PFSK-1 (cell line): ENCODE results near the gene MORC3.

Experiments used
- FOXP2 ChIP-seq: optimal IDR thresholded peaks from 2 replicates; pipeline ENCODE3; 2011; ENCODE audit warnings: borderline replicate concordance, control low read depth, inconsistent platforms; ENCODE audit not compliant: insufficient read depth; ENCODE audit errors: extremely low read length, extremely low read depth
- POLR2AphosphoS5 ChIP-seq: IDR thresholded peaks from 2 replicates; pipeline ENCODE4 v1.6.1; 2012; ENCODE audit warnings: low read depth, mild to moderate bottlenecking, control low read depth, low read length, moderate library complexity
- REST ChIP-seq, 2 experiments: IDR thresholded peaks; 2 replicates each; pipeline versions ENCODE4 v1.6.1 to v1.8.0; 2011 to 2012; ENCODE audit warnings: low read depth in 2 of 2, low read length in 2 of 2, control low read depth in 1 of 2, inconsistent platforms in 1 of 2, mild to moderate bottlenecking in 1 of 2, moderate library complexity in 1 of 2; ENCODE audit not compliant: insufficient read depth in 1 of 2
- SIN3A ChIP-seq: IDR thresholded peaks from 2 replicates; pipeline ENCODE4 v1.6.1; 2012; ENCODE audit warnings: mild to moderate bottlenecking, low read length, moderate library complexity, borderline replicate concordance; ENCODE audit not compliant: insufficient read depth
- TAF1 ChIP-seq: IDR thresholded peaks from 2 replicates; pipeline ENCODE4 v1.6.1; 2012; ENCODE audit warnings: low read length, control low read depth, borderline replicate concordance; ENCODE audit not compliant: insufficient read depth

MORC3 gene

DNA sequence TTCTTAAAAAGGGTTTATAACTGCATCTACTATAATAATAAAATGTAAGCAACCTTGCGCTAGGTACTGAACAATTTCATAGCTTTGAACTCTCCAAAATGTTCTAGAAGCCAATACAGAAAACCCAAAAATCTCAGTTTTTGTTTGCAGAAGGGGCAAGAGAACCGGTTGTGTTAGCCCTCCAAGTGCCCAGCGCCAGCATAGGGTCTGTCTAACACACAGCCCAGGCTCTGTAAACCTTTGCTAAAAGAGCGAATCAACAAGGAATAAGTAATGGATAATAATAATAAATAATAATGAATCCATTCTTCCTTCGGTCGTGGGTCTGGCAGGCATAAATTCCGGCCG lies 64.9 kb downstream of the MORC3 start:
- no peak for TF ChIP-seq POLR2AphosphoS5

DNA sequence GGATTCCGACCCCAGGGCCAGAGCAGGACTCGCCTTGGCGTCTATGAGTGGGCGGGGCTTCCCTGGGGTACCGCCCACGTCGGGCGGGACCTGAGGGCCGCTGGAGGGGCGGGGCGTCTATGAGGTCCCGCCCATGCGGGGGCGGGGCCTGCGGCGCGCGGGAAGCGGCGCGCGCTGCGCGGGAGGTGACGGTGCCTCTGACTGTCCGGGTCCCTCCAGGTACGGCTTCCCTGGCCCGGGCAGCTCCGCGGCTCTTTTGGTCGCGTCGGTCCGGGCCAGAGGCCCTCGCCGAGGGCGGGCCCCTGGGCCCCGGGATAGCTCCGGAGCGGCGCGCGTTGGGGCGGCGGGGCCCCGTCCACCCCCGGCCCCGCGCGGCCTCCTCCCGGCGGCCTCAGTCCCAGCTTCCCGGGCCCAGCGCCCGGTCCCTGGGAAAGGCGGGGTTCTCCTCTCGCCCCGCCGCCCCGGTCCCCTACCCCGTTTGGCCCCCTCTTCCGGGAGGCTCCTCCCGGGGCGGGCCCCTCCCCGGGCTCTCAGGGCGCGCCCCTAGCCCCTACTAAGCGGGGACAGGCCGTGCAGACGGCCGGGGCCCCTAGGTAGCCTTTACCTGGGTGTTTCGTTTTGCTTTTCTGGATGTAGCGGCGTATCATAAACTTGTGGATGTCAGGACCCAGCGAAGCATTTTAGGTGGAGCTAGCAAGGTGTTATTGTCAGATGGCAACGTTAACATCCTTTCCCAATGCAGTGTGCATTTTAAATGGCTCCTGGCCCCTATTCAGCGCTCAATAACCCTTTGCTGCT lies 65.4 kb downstream of the MORC3 start, which contains the start of gene CHAF1B:
Gene CHAF1B (plus strand): TSS at position 160 of the 798 bp plus-strand sequence. CDS start 745 bp downstream, outside the sequence.
- TF ChIP-seq TAF1 = 0 out of 2 replicates have a peak, but pooled peaks have one; percentile 54
- TF ChIP-seq SIN3A = no peak
- no peak for TF ChIP-seq REST (IDR thresholded peaks at IDR 0.05; ENCODE audit: insufficient read depth in 1 of 2, low read depth in 2 of 2, low read length in 2 of 2)
- TF ChIP-seq FOXP2 = peak; percentile 46
- peak; percentile 70 for TF ChIP-seq POLR2AphosphoS5

DNA sequence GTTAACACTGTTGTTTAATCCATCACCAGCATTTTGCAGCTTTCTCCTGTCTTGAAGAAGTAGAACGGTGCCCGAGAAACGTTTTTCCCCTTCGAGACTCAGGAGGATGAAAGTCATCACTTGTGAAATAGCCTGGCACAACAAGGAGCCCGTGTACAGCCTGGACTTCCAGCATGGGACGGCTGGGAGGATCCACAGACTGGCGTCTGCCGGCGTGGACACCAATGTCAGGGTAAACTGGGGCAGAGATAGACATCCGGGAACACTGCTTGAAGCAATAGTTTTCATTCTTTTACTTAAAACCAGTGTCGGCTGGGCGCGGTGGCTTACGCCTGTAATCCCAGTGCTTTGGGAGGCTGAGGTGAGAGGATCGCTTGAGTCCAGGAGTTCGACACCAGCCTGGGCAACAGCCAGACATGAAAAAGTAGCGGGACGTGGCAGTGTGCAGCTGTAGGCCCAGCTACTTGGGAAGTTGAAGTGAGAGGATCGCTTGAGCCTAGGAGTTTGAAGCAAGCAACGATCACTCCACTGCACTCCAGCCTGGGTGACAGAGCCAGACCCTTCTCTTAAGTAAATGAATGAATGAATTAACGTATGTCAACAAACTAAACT lies 66.1 kb downstream of the MORC3 start:
- TF ChIP-seq SIN3A (no peak), POLR2AphosphoS5 (no peak), REST (IDR thresholded peaks at IDR 0.05; ENCODE audit: insufficient read depth in 1 of 2, low read depth in 2 of 2, low read length in 2 of 2) (no peak), FOXP2 (no peak), TAF1 (no peak)

- TF ChIP-seq REST (IDR thresholded peaks at IDR 0.05; ENCODE audit: insufficient read depth in 1 of 2, low read depth in 2 of 2, low read length in 2 of 2) (no peak), TAF1 (no peak), FOXP2 (no peak), SIN3A (no peak), POLR2AphosphoS5 (no peak)
Measured at GRCh38 chr21:36388096-36388495, 68.1 kb downstream of the MORC3 start.

DNA sequence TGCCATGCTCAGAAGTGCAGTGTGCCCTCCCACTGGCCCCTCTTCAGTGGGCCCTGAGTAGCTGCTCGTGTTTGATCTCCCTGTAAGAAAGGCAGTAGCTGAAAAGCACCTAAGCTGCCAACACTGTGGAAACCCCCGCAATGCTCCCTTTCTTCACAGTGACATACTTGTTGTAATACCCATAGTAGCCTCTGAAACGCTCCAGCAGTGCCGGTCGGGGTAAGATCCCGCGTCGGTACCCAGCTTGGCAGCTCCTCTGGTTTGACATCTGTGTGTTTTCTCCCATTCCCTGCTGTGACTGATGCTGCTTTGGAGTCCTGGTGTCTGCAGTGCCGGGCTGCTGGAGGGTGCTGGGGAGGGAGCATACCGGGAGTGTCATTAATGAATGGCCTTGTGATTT lies 68.8 kb downstream of the MORC3 start:
- TF ChIP-seq TAF1 = no peak
- no peak for TF ChIP-seq SIN3A
- TF ChIP-seq REST (IDR thresholded peaks at IDR 0.05; ENCODE audit: insufficient read depth in 1 of 2, low read depth in 2 of 2, low read length in 2 of 2) = no peak
- TF ChIP-seq POLR2AphosphoS5 = no peak
- TF ChIP-seq FOXP2 = no peak
